Heart right ventricle (tissue), 16 donors: ENCODE measurements around the gene AMN1. TPM values are rescaled to one million over a fixed set of nuclear protein-coding genes. Genes with fewer than 3 reads are reported as not detected.

ENCODE experiments used
- ATAC-seq, 8 donors: fragments of 200-7000 bp; cut with Tn5 transposase; one replicate each; pipeline ENCODE4 v1.9.1; 2020; ENCODE audit warnings: mild to moderate bottlenecking in 8 of 8, moderate library complexity in 8 of 8, moderate number of reproducible peaks in 1 of 8
- DNase-seq, 2 donors: peaks; one replicate each; pipeline ENCODE4 v3.0.0-alpha.2; 2020
- H3K27ac ChIP-seq, 10 donors: fragments of 200-600 bp; sonication (generic) in 2 of 10; one replicate each; pipeline versions ENCODE4 v1.5.0 to v1.8.0; 2020 to 2022; ENCODE audit warnings: mild to moderate bottlenecking in 3 of 10
- H3K27me3 ChIP-seq, 7 donors: fragments of 200-600 bp; one replicate each; pipeline ENCODE4 v1.8.0; 2021 to 2022; ENCODE audit warnings: mild to moderate bottlenecking in 2 of 7
- H3K36me3 ChIP-seq, 9 donors: fragments of 200-600 bp; sonication (generic) in 1 of 9; one replicate each; pipeline versions ENCODE4 v1.5.0 to v1.8.0; 2020 to 2022; ENCODE audit warnings: mild to moderate bottlenecking in 2 of 9
- H3K4me1 ChIP-seq, 9 donors: fragments of 200-600 bp; sonication (generic) in 1 of 9; one replicate each; pipeline versions ENCODE4 v1.5.0 to v1.8.0; 2020 to 2022; ENCODE audit warnings: mild to moderate bottlenecking in 4 of 9
- H3K4me3 ChIP-seq, 10 donors: fragments of 200-600 bp; sonication (generic) in 2 of 10; one replicate each; pipeline versions ENCODE4 v1.5.0 to v1.8.0; 2020 to 2022; ENCODE audit warnings: mild to moderate bottlenecking in 7 of 10, moderate library complexity in 2 of 10
- H3K9me3 ChIP-seq, 11 donors: fragments of 200-600 bp in 10 of 11; sonication (generic) in 2 of 11; one replicate each; pipeline versions ENCODE4 v1.5.0 to v1.8.0; 2013 to 2022; ENCODE audit warnings: mild to moderate bottlenecking in 2 of 11, control low read depth in 1 of 11, moderate library complexity in 1 of 11
- CTCF ChIP-seq, 9 donors: fragments of 200-600 bp; sonication (generic) in 2 of 9; IDR thresholded peaks; one replicate each; pipeline versions ENCODE4 v1.5.0 to v1.8.0; 2021 to 2022; ENCODE audit warnings: antibody characterized with exemption in 9 of 9, mild to moderate bottlenecking in 5 of 9, moderate library complexity in 1 of 9
- WGBS, 2 donors: extraction: QIAGEN DNeasy Blood & Tissue Kit; methylation state at CpG; one replicate each; pipeline ENCODE4 v1.1.7; 2013; ENCODE audit warnings: inconsistent platforms in 1 of 2; 5-methylcytosine and 5-hydroxymethylcytosine counted together
- intact Hi-C, 10 donors: fragments of 100-400 bp; cut with DNase I; formaldehyde crosslinking; loops; one replicate each; pipeline versions ENCODE4 v1.11.1 to v1.14.2; 2022
- polyA plus RNA-seq, 2 donors: library from polyadenylated mRNA; stranded (reverse); fragments of 200-250 nt; gene quantifications; one replicate each; pipeline ENCODE4 v1.2.3, GENCODE V29; 2013
- total RNA-seq, 10 donors: library from RNA; stranded (reverse); fragmentation: NEBNext Ultra II Directional in 3 of 10; extraction: Animal tissue kit (Norgen Biotek cat#: 25700) in 3 of 10; gene quantifications; one replicate each; pipeline versions ENCODE4 v1.2.1 to v1.2.4, GENCODE V29; 2021 to 2023
- donor health status: Arrhythmogenic right ventricular cardiomyopathy.
- donor health status: ischemic (EF 13 %, LVEDD 7.1; RV severe dilation, severe dysfunction).
- donor health status: healthy with polysubstance abuse.
- donor health status: DM: no; HTN: yes; CAD: no.
- donor health status: DM: no; HTN: no; CAD: no.
- donor health status: ischemic (EF 25% LVEDD 6.9; RV normal size, moderate dysfunction).
- donor health status: ischemic (EF 25% LVEDD 5.7; RV mildly dilated, moderate dysfunction).
- donor health status: healthy.
- donor health status: DM: yes; HTN: yes; CAD: no.
- donor health status: Ischemic cardiomyopathy.
- donor health status: ischemic (EF 35%, LVEDD 5.7; RV mildly dilated, moderate dysfunction).
- donor health status: nonischemic (EF 11% LVEDD 7.7; RV severe dilation, severe dysfunction).
- donor health status: DM: yes; HTN: yes; CAD: no.
- donor health status: PGD.
- donor health status: ischemic (EF 29% LVEDD 5.4; RV normal size, mild dysfunction).
- donor health status: nonischemic (EF 23%, LVEDD 6.1; RV moderate dilation, normal function).

The AMN1 gene
- total and polyA plus RNA-seq, 12 donors, result 11.3 to 24.9 (median 14.0) TPM

GRCh38 chr12:31756977-31757420, 28.2 kb upstream of the AMN1 start:
- H3K4me3 ChIP-seq, result no peak overlapping the region
- H3K27ac ChIP-seq, result no peak overlapping the region
- intact Hi-C loops, result no loop called here
- 84 to 95% methylated on average over 1 of the region's 1 CpG for WGBS, 2 donors
- TF ChIP-seq CTCF (IDR thresholded peaks at IDR 0.05), result no peak
- H3K4me1 ChIP-seq, result peaks cover 0 to 17% (median 0%) of the 10 kb centered on the region in 9 donors
- H3K36me3 ChIP-seq, result no peaks in the 10 kb centered on the region
- no peak for DNase-seq
- H3K9me3 ChIP-seq, result no peaks in the 10 kb centered on the region
- no peak for ATAC-seq
- no peaks in the 10 kb centered on the region for H3K27me3 ChIP-seq

GRCh38 chr12:31752450-31752849, 23.6 kb upstream of the AMN1 start:
- ATAC-seq (peak in 2 of 8 donors; percentile 37 to 51), DNase-seq (no peak)
- no peaks in the 10 kb centered on the region for H3K36me3 ChIP-seq
- peaks cover 0 to 13% (median 8%) of the 10 kb centered on the region in 11 donors for H3K9me3 ChIP-seq
- no peaks in the 10 kb centered on the region for H3K27me3 ChIP-seq
- peak overlapping the region in 1 of 10 donors; percentile 88 for H3K27ac ChIP-seq
- H3K4me3 ChIP-seq, result no peak overlapping the region
- peaks cover 0 to 61% (median 0%) of the 10 kb centered on the region in 9 donors for H3K4me1 ChIP-seq
- WGBS, 2 donors, result 80 to 86% methylated on average over 4 of the region's 4 CpGs
- intact Hi-C loops, result no loop called here
- TF ChIP-seq CTCF (IDR thresholded peaks at IDR 0.05), result no peak

DNA sequence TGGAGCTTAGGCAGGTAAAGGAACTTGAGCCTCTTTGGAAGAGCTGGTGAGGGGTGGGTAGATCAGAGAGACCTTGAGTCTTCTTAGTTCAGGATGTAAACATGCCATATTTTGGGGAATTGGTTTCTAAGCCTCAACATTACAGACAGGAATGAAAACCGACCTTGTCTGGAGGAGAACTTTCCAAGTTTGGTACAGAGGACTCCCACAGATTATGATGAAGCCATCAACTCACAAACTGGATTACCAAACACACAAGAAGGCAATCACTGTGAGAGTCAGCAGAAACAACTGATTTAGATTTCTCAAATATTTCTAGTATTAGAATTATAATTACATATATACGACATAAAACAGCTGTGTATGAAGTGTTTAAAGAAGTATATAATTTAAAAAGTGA, 22.3 kb upstream of the AMN1 start:
- peak overlapping the region in 2 of 10 donors; percentile 65 to 88 for H3K27ac ChIP-seq
- H3K4me3 ChIP-seq, result no peak overlapping the region
- intact Hi-C loops, result no loop called here
- peaks cover 0 to 13% (median 8%) of the 10 kb centered on the region in 11 donors for H3K9me3 ChIP-seq
- 40 to 64% methylated on average over 2 of the region's 2 CpGs for WGBS, 2 donors
- H3K4me1 ChIP-seq, result peaks cover 0 to 68% (median 9%) of the 10 kb centered on the region in 9 donors
- no peaks in the 10 kb centered on the region for H3K27me3 ChIP-seq
- no peaks in the 10 kb centered on the region for H3K36me3 ChIP-seq
- ATAC-seq (no peak), DNase-seq (no peak)
- TF ChIP-seq CTCF (IDR thresholded peaks at IDR 0.05), result no peak

GRCh38 chr12:31750747-31751039, 21.9 kb upstream of the AMN1 start:
- WGBS, 2 donors, result 46 to 69% methylated on average over 2 of the region's 2 CpGs

More at GRCh38 chr12:31750747-31751039, 21.9 kb upstream of the AMN1 start:
- TF ChIP-seq CTCF (IDR thresholded peaks at IDR 0.05), result no peak
- H3K36me3 ChIP-seq, result no peaks in the 10 kb centered on the region
- DNase-seq (no peak), ATAC-seq (no peak)
- peaks cover 0 to 72% (median 9%) of the 10 kb centered on the region in 9 donors for H3K4me1 ChIP-seq
- intact Hi-C loops, result no loop called here
- peak overlapping the region in 3 of 10 donors; percentile 64 to 88 (median 65) for H3K27ac ChIP-seq
- peaks cover 0 to 13% (median 8%) of the 10 kb centered on the region in 11 donors for H3K9me3 ChIP-seq
- no peak overlapping the region for H3K4me3 ChIP-seq
- H3K27me3 ChIP-seq, result no peaks in the 10 kb centered on the region
